Memory B cell (primary cell): ENCODE data around the gene RAPGEF4.
"Not testable (repeated sequence)": the region's sequence is repeated elsewhere in the genome, so short reads cannot be mapped to it uniquely, and the experiment has no call there.

Experiments used
- ATAC-seq: fragments of 150-1000 bp; cut with Tn5 transposase; 2 replicates; pipeline ENCODE4 v1.10.0; 2021; ENCODE audit warnings: low read depth, mild to moderate bottlenecking, moderate library complexity
- DNase-seq, 2 donors: peaks; one replicate each; pipeline ENCODE4 v3.0.0; 2022; ENCODE audit warnings: low spot score in 2 of 2
- H3K27ac Mint-ChIP-seq: one replicate; pipeline ENCODE4 v1.8.0; 2022; ENCODE audit warnings: mild to moderate bottlenecking, moderate library complexity, mixed read lengths
- H3K27me3 Mint-ChIP-seq: one replicate; pipeline ENCODE4 v1.8.0; 2022; ENCODE audit warnings: mixed read lengths
- H3K36me3 Mint-ChIP-seq: one replicate; pipeline ENCODE4 v1.8.0; 2022; ENCODE audit warnings: mild to moderate bottlenecking, mixed read lengths
- H3K4me1 Mint-ChIP-seq: one replicate; pipeline ENCODE4 v1.8.0; 2022; ENCODE audit warnings: mixed read lengths
- H3K4me3 Mint-ChIP-seq: one replicate; pipeline ENCODE4 v1.8.0; 2022; ENCODE audit warnings: mild to moderate bottlenecking, moderate library complexity, mixed read lengths
- H3K9me3 Mint-ChIP-seq: one replicate; pipeline ENCODE4 v1.8.0; 2022; ENCODE audit warnings: mixed read lengths

The RAPGEF4 gene

GRCh38 chr2:173028141-173028540 lies 292.5 kb downstream of the RAPGEF4 start:
- Mint-ChIP-seq H3K4me3 (no peak overlapping the region), H3K27me3 (peaks cover 6% of the 10 kb centered on the region), H3K27ac (no peak overlapping the region), H3K9me3 (peaks cover 1% of the 10 kb centered on the region), H3K4me1 (peaks cover 4% of the 10 kb centered on the region), H3K36me3 (no peaks in the 10 kb centered on the region)
- ATAC-seq (no peak), DNase-seq (no peak)

- H3K27me3 Mint-ChIP-seq = peaks cover 6% of the 10 kb centered on the region
- H3K4me1 Mint-ChIP-seq = peaks cover 4% of the 10 kb centered on the region
- no peaks in the 10 kb centered on the region for H3K36me3 Mint-ChIP-seq
- H3K27ac Mint-ChIP-seq = no peak overlapping the region
- no peaks in the 10 kb centered on the region for H3K9me3 Mint-ChIP-seq
- DNase-seq = no peak
- no peak overlapping the region for H3K4me3 Mint-ChIP-seq
- no peak for ATAC-seq
Measured at GRCh38 chr2:173028671-173029070, 293.0 kb downstream of the RAPGEF4 start.

- no peaks in the 10 kb centered on the region for H3K36me3 Mint-ChIP-seq
- H3K4me1 Mint-ChIP-seq = peaks cover 8% of the 10 kb centered on the region
- ATAC-seq (no peak), DNase-seq (no peak)
- H3K9me3 Mint-ChIP-seq = no peaks in the 10 kb centered on the region
- no peak overlapping the region for H3K27ac Mint-ChIP-seq
- peaks cover 3% of the 10 kb centered on the region for H3K27me3 Mint-ChIP-seq
- no peak overlapping the region for H3K4me3 Mint-ChIP-seq
Measured at GRCh38 chr2:173030561-173031490, 295.2 kb downstream of the RAPGEF4 start.

- H3K36me3 Mint-ChIP-seq = no peaks in the 10 kb centered on the region
- DNase-seq = no peak
- peaks cover 9% of the 10 kb centered on the region for H3K4me1 Mint-ChIP-seq
- no peak overlapping the region for H3K27ac Mint-ChIP-seq
- no peak for ATAC-seq
- no peak overlapping the region for H3K4me3 Mint-ChIP-seq
- no peaks in the 10 kb centered on the region for H3K9me3 Mint-ChIP-seq
- peaks cover 3% of the 10 kb centered on the region for H3K27me3 Mint-ChIP-seq
Measured at GRCh38 chr2:173032032-173032431, 296.4 kb downstream of the RAPGEF4 start.

- Mint-ChIP-seq H3K4me1 (peaks cover 6% of the 10 kb centered on the region), H3K27me3 (no peaks in the 10 kb centered on the region), H3K36me3 (no peaks in the 10 kb centered on the region), H3K9me3 (no peaks in the 10 kb centered on the region), H3K4me3 (no peak overlapping the region), H3K27ac (no peak overlapping the region)
- no peak for DNase-seq
- no peak for ATAC-seq
Measured at GRCh38 chr2:173033084-173033483, 297.4 kb downstream of the RAPGEF4 start.

- DNase-seq = no peak
- H3K9me3 Mint-ChIP-seq = no peaks in the 10 kb centered on the region
- H3K27ac Mint-ChIP-seq = no peak overlapping the region
- H3K4me3 Mint-ChIP-seq = no peak overlapping the region
- no peak for ATAC-seq
- peaks cover 2% of the 10 kb centered on the region for H3K27me3 Mint-ChIP-seq
- no peaks in the 10 kb centered on the region for H3K36me3 Mint-ChIP-seq
- peaks cover 6% of the 10 kb centered on the region for H3K4me1 Mint-ChIP-seq
Measured at GRCh38 chr2:173034143-173034542, 298.5 kb downstream of the RAPGEF4 start.

GRCh38 chr2:173037245-173038120 lies 301.8 kb downstream of the RAPGEF4 start:
- DNase-seq (no peak), ATAC-seq (no peak)
- Mint-ChIP-seq H3K9me3 (no peaks in the 10 kb centered on the region), H3K27ac (no peak overlapping the region), H3K4me3 (no peak overlapping the region), H3K27me3 (peaks cover 2% of the 10 kb centered on the region), H3K4me1 (peaks cover 6% of the 10 kb centered on the region), H3K36me3 (no peaks in the 10 kb centered on the region)

- H3K9me3 Mint-ChIP-seq, H3K36me3 Mint-ChIP-seq, DNase-seq, H3K4me3 Mint-ChIP-seq, H3K4me1 Mint-ChIP-seq, ATAC-seq, H3K27ac Mint-ChIP-seq, H3K27me3 Mint-ChIP-seq: not testable (repeated sequence)
Measured at GRCh38 chr2:173038257-173038656, 302.6 kb downstream of the RAPGEF4 start.

- Mint-ChIP-seq H3K27ac (no peak overlapping the region), H3K4me1 (peaks cover 2% of the 10 kb centered on the region), H3K36me3 (no peaks in the 10 kb centered on the region), H3K4me3 (no peak overlapping the region), H3K27me3 (peaks cover 2% of the 10 kb centered on the region), H3K9me3 (no peaks in the 10 kb centered on the region)
- ATAC-seq (no peak), DNase-seq (no peak)
Measured at GRCh38 chr2:173040729-173041128, 305.1 kb downstream of the RAPGEF4 start.

- ATAC-seq (no peak), DNase-seq (no peak)
- no peaks in the 10 kb centered on the region for H3K27me3 Mint-ChIP-seq
- H3K4me3 Mint-ChIP-seq = no peak overlapping the region
- H3K9me3 Mint-ChIP-seq = no peaks in the 10 kb centered on the region
- no peak overlapping the region for H3K27ac Mint-ChIP-seq
- no peaks in the 10 kb centered on the region for H3K36me3 Mint-ChIP-seq
- no peaks in the 10 kb centered on the region for H3K4me1 Mint-ChIP-seq
Measured at GRCh38 chr2:173043476-173043875, 307.8 kb downstream of the RAPGEF4 start.

GRCh38 chr2:173043897-173044519 lies 308.4 kb downstream of the RAPGEF4 start:
- no peaks in the 10 kb centered on the region for H3K27me3 Mint-ChIP-seq
- no peak for DNase-seq
- no peak overlapping the region for H3K27ac Mint-ChIP-seq
- no peaks in the 10 kb centered on the region for H3K4me1 Mint-ChIP-seq
- no peaks in the 10 kb centered on the region for H3K36me3 Mint-ChIP-seq
- no peaks in the 10 kb centered on the region for H3K9me3 Mint-ChIP-seq
- H3K4me3 Mint-ChIP-seq = no peak overlapping the region
- no peak for ATAC-seq

GRCh38 chr2:173044686-173045085 lies 309.0 kb downstream of the RAPGEF4 start:
- H3K9me3 Mint-ChIP-seq = no peaks in the 10 kb centered on the region
- no peaks in the 10 kb centered on the region for H3K4me1 Mint-ChIP-seq
- no peak overlapping the region for H3K4me3 Mint-ChIP-seq
- DNase-seq (no peak), ATAC-seq (no peak)
- no peaks in the 10 kb centered on the region for H3K36me3 Mint-ChIP-seq
- H3K27me3 Mint-ChIP-seq = no peaks in the 10 kb centered on the region
- no peak overlapping the region for H3K27ac Mint-ChIP-seq

GRCh38 chr2:173045181-173045580 lies 309.5 kb downstream of the RAPGEF4 start:
- Mint-ChIP-seq H3K27me3 (no peaks in the 10 kb centered on the region), H3K4me3 (no peak overlapping the region), H3K36me3 (no peaks in the 10 kb centered on the region), H3K9me3 (no peaks in the 10 kb centered on the region), H3K27ac (no peak overlapping the region), H3K4me1 (no peaks in the 10 kb centered on the region)
- ATAC-seq (no peak), DNase-seq (no peak)

GRCh38 chr2:173048522-173048896 lies 312.9 kb downstream of the RAPGEF4 start:
- DNase-seq = no peak

More at GRCh38 chr2:173048522-173048896, 312.9 kb downstream of the RAPGEF4 start:
- Mint-ChIP-seq H3K27ac (no peak overlapping the region), H3K9me3 (no peaks in the 10 kb centered on the region), H3K36me3 (no peaks in the 10 kb centered on the region), H3K27me3 (no peaks in the 10 kb centered on the region), H3K4me1 (no peaks in the 10 kb centered on the region), H3K4me3 (no peak overlapping the region)
- ATAC-seq = no peak
